Measurements from ENCODE around the gene HSPA14.
A peak's percentile ranks its signal among the peaks of the same experiment; 100 is the strongest.
"Not testable (repeated sequence)": the region's sequence is repeated elsewhere in the genome, so short reads cannot be mapped to it uniquely, and the experiment has no call there.

Gene HSPA14, protein sequence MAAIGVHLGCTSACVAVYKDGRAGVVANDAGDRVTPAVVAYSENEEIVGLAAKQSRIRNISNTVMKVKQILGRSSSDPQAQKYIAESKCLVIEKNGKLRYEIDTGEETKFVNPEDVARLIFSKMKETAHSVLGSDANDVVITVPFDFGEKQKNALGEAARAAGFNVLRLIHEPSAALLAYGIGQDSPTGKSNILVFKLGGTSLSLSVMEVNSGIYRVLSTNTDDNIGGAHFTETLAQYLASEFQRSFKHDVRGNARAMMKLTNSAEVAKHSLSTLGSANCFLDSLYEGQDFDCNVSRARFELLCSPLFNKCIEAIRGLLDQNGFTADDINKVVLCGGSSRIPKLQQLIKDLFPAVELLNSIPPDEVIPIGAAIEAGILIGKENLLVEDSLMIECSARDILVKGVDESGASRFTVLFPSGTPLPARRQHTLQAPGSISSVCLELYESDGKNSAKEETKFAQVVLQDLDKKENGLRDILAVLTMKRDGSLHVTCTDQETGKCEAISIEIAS

DNA sequence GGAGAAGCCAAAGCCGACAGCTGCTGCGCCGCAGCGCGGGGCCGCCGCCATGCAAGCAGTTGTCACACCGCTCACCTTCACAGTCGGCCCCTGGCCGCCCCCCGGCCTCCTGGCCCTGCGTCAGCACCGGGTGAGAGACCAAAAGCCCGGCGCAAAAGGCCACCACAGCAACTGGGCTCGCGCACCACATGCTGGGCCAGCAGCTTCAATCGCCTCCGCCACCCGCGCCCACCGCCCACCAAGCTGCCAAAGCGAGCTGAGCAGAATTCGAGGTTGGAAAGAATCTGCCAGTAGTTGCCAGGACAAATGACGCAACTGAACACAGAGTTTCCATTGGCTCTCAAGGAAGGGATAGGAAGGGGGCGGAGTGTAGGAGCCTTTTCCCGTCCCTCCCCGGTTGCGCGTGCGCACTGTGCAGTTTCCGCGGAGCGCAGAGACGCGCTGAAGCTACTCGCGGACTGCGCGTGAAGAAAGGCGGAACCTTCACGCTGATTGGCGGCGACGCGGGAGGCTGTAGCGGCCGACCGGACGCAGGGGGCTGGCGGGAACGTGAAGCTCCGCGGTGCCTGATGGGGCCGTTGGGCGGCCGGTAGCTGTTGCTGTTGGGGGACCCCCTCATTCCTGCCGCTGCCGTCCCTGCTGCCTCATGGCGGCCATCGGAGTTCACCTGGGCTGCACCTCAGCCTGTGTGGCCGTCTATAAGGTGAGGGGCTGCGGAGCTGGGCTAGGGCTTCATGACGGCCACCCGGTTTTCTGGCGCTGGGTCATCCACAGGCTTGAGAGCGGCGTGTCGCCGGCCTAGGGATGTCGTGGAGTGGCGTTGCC is at the start of gene HSPA14, which contains the start of the genes CDNF and MSANTD7:
TSS of gene HSPA14 (plus strand) at position 550 of the 825 bp plus-strand sequence. CDS start at position 647, 97 bp downstream.
TSS of gene CDNF (minus strand) at position 281 of the 825 bp plus-strand sequence. CDS start at position 190, 91 bp downstream.
TSS of gene MSANTD7 (plus strand) at position 550 of the 825 bp plus-strand sequence. CDS start 3,979 bp downstream, outside the sequence.
- DNase-seq (ENCODE audit: extremely low read depth in 1 of 2, low read depth in 1 of 2), result peak; percentile 99

DNA sequence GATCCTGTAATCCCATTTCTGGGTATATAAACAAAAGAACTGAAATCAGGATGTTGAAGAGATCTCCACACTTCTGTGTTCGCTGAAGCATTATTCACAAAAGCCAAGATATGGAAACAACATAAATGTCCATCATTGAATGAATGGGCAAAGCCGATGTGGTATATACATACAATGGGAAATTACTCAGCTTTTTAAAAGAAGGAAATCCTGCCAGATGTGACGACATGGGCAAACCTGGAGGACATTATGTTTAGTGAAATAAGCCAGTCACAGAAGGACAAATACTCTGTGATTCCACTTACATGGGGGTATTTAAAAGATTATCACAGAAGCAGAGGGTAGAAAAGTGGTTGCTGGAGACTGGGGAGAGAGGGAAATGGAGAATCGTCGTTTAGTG is 39.5 kb upstream of the HSPA14 start:
- DNase-seq (ENCODE audit: extremely low read depth in 1 of 2, low read depth in 1 of 2), result no peak

DNA sequence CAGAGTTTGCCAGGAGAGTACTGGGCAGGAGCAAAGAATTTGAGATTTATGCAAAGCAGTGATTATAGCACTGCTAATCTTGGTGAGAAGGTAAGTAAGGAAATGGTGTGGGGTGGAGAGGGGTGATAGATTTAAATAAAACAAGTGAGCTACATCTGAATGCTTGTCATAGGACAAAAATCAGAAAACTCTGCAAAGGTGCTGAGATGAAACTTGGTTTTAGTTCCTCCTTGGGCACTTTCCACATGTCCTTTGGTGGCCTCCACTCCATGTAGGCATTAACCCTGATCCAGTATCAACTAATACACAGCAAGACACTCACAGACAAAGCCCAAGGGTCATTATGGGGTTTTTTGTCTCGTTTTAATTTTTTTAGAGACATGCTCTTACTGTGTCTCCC is 37.7 kb upstream of the HSPA14 start:
- no peak for DNase-seq (ENCODE audit: extremely low read depth in 1 of 2, low read depth in 1 of 2)

DNA sequence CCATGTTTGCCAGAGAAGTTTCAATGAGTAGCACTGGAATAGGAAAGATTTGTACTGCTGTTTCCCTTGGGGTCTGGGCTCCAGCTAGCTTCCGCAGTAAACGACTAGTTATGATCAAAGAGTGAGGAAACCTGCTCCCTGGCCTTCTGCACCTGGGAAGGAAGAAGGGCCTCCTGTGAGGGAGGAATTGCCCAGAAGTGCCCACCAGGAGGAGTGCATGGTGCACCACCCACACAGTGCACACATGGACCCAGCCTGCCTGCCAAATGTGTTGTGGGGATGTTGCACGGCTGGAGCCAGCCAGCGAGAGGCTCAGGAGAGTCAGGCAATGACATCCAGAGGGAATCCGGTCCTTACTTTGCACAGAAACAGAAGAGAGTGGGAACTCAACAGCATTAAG is 36.4 kb upstream of the HSPA14 start:
- no peak for DNase-seq (ENCODE audit: extremely low read depth in 1 of 2, low read depth in 1 of 2)

DNA sequence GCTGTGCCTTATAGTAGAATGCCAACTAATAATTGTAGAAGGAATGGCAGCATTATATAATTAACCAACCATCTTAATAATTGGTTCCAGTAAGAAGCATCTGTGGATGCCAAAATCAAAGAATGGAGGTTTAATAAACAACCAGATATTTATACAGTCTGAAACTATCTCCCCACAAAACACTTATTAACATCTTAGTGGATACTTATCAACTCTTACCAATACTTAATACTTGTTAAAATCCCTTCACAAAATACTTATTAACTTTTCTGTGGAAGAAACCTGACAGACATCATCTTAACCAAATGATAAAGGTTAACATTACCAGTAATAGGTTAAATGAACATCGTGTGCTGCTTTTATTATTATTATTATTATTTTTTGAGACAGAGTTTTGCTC is 34.3 kb upstream of the HSPA14 start:
- DNase-seq (ENCODE audit: extremely low read depth in 1 of 2, low read depth in 1 of 2), result no peak

DNA sequence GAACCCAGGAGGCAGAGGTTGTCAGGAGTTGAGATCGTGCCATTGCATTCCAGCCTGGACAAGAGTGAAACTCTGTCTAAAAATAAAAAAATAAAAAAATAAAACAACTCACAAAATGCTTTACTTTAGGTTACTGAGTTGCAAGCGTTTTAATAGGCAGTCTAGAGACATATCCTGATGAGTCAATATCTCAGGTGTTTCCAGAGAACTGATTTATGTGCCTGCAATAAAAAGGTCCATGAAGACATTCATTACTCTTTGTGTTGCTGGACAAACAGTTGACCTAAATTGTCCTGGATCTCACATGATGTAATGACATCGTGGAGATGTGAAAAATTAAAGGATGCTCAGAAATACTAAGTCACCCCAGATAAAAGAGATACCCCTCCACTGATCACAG is 31.8 kb upstream of the HSPA14 start:
- DNase-seq (ENCODE audit: extremely low read depth in 1 of 2, low read depth in 1 of 2), result no peak

DNA sequence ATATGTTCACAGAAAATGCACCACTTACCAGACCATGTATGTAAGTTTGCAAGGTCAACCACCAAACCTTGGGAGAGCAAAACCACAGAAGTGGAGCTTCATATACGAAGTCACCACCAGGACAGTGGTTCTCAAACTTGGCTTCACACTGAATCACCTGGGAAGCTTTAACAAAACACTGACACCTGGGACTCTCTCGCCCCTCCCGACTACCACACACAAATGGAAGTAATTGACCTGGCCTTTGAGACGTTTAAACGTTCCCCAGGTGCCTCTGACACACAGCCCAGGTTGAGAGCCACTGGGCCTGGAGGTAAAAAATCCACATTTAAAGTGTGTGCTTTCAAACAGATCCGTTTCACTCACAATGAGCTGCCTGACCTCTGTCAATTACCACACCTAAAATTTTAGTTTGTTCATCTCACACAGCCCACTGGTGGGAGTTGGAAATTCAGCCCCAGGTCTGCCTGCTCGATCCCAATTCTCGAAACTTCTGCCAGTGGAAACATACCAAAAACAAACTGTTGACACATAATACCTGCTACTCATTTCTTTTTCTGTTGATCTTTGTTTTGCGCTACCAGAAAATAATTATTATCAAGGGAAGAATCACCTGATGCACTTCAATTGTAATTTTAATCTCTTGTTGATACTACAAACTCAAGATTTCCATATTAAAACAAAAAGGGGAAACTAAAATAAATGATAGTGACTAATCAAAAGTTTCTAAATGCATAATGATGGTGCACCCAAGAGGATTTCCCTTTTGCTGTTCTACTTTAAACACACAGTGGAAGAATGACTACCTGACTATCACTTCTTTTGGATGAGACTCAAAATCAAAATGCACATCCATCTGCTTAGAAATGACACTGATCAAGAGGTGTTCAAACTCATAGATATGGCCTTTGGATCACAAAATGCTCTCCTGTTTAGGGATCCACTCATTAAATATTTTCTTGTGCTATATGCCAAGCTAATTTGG is 26.8 kb upstream of the HSPA14 start:
- DNase-seq (ENCODE audit: extremely low read depth in 1 of 2, low read depth in 1 of 2), result no peak

DNA sequence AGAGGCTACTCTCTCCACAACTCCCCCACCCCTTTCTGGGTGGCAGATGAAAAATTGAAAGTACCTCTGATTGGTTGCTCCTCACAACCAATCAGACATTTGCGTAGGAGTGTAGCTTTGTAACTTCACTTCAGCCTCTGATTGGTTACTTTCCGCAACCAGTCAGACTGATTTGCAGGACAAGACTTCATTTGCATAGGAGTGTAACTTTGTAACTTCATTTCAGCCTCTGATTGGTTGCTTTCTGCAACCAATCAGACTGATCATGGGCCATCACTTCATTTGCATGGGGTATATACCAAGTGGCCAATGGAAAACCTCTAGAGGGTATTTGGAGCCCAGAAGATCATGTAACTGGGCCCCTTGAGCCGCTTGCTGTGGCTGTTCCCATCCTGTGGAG is 25.8 kb upstream of the HSPA14 start:
- DNase-seq (ENCODE audit: extremely low read depth in 1 of 2, low read depth in 1 of 2), result no peak

DNA sequence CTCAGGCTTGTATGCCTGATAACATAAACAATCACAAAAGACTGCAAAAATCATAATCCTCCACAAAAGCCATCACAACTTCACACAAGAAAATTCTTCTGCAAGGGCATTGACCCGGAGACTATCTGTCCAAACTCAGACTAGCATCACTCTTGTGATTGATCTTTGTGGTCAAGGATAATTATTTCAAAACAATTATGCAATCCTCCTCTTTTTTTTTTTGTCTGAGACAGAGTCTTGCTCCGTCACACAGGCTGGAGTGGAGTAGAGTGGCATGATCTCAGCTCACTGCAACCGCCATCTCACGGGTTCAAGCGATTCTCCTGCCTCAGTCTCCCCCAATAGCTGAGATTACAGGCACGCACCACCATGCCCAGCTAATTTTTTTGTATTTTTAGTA is 22.4 kb upstream of the HSPA14 start:
- no peak for DNase-seq (ENCODE audit: extremely low read depth in 1 of 2, low read depth in 1 of 2)

DNA sequence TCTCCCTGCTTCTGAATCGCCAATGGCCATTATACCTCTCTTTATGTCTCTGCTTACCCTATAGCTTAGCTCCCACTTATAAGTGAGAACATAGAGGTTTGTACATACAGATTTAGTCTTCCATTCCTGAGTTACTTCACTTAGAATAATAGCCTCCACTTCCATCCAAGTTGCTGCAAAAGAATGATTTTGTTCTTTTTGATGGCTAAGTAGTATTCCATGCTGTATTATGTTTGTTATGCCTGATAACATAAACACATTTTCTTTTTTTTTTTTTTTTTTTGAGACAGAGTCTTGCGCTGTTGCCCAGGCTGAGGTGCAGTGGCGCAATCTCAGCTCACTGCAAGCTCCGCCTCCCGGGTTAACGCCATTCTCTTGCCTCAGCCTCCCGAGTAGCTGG is 21.4 kb upstream of the HSPA14 start:
- DNase-seq (ENCODE audit: extremely low read depth in 1 of 2, low read depth in 1 of 2), result not testable (repeated sequence)

DNA sequence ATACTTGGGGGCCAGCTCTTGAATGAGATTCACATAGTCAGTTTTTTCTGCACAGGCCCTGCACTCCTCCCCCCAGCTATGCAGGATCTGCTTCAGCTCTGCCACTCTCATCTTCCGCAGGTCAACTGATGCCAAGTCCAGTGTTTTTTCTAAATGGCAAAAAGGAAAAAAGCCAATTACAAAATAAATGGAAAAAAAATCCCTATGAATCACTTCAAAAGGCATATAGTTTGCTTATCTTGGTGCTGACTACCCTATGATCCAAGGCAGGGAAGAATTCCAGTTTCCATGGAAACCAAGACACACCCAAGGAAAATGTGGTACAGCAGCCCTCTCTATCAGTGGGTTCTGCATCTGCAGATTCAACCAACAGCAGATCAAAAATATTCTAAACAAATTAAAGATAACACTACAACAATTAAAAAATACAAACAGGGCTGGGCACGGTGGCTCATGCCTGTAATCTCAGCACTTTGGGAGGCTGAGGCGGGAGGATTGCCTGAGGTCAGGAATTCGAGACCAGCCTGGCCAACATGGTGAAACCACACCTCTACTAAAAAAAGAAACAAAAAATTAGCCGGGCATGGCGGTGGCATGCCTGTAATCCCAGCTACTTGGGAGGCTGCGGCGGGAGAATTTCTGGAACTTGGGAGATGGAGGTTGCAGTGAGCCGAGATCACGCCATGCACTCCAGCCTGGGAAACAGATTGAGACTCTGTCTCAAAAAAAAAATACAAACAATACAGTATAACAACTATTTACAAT is 17.9 kb upstream of the HSPA14 start:
- DNase-seq (ENCODE audit: extremely low read depth in 1 of 2, low read depth in 1 of 2), result no peak

DNA sequence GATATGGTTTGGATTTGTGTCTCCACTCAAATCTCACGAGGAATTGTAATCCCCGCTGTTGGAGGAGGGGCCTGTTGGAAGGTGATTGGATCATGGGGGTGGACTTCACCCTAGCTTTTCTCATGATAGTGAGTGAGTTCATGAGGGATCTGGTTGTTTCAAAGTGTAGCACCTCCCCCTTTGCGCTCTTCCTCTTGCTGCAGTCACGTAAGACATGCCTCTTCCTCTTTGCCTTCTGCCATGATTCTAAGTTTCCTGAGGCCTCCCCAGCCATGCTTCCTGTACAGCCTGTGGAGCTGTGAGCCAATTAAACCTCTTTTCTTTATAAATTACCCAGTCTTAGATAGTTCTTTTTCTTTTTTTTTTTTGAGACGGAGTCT is 17.3 kb upstream of the HSPA14 start:
- DNase-seq (ENCODE audit: extremely low read depth in 1 of 2, low read depth in 1 of 2), result no peak

DNA sequence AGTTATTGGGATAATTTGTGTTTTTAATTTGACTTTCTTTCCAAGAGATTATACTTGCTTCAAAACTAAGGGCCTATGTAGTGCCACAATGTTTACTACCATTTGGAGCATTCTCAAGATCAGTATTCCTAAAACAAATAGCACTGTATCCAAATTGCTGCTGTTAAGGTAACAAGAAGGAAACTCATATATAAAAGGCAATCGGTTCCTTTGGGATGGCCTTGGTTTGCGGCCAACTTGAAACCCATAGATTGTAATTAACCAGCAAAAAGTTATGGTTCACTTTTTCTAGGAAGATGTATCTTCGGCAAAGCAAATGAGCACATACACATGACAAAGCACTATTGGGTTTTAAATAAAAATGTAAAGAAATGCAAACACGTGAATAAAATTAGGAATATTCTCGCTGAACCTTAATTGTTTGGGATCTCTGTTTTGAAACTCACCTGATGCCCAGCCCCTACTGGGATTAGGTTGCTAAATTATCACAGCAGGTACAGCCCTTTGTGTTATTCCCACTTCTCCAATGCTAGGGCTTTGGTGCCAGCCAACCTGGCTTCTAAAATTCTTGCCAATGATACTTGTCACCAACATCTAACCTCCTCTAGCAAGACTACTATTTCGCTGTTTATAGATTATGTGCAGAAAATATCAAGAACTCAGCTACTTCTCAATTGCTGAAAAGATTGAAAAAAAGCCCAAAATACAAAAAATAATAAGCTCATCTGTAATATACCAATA is 16.3 kb upstream of the HSPA14 start:
- DNase-seq (ENCODE audit: extremely low read depth in 1 of 2, low read depth in 1 of 2), result no peak

DNA sequence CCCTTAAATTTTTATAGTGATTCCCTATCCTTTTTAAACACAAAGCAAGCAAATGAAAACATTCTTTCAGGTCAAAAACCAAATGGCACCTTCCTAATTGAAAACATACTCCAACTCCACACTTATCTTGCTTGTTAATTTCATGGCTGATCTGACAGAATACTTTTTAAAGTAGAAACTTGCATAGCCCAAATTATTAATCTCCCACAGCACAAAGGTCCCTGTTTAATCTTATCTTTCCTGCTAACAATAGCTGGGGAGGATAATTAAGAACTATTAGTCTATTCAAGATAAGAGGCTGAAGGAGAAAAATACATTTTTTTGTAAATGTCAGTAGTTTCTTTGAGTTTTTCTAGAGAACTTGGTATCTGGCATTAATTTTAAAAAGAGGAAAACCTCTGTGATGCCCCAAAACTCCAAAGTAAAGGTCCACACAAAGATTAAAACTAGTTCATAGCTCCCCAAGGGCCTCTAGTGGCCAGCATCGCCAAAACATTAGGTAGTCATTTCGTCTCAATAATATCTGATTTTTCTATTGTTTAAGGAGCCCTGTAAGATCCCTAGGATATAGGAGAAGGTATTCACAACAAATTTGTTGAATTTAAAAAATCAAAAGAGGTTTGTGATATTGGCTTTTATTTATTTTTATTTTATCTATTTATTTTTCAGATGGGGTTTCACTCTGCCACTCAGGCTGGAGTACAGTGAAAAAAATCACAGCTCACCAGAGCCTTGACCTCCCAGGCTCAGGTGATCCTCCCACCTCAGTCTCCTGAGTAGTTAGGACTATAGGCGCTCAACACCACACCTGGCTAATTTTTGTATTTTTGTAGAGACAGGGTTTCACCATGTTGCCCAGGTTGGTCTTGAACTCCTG is 15.0 kb upstream of the HSPA14 start:
- DNase-seq (ENCODE audit: extremely low read depth in 1 of 2, low read depth in 1 of 2), result peak in 1 of 2 donors; percentile 17

DNA sequence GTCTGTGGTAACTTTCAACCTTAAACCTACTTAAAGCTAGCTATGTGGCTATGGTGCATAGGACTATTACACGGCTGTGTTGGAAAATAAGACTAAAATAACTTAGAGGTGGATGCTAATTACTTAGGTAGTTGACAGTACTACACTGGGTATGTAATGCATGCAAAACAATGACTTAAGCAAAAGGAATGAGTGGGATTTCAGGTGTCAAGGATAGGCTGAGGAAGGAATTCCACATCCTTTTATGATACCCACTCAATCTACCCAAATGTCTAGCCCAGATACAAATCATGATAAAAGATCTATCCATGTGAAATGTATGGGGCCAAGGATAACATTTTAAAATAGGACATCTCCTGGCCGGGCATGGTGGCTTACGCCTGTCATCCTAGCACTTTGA is 14.1 kb upstream of the HSPA14 start:
- no peak for DNase-seq (ENCODE audit: extremely low read depth in 1 of 2, low read depth in 1 of 2)

DNA sequence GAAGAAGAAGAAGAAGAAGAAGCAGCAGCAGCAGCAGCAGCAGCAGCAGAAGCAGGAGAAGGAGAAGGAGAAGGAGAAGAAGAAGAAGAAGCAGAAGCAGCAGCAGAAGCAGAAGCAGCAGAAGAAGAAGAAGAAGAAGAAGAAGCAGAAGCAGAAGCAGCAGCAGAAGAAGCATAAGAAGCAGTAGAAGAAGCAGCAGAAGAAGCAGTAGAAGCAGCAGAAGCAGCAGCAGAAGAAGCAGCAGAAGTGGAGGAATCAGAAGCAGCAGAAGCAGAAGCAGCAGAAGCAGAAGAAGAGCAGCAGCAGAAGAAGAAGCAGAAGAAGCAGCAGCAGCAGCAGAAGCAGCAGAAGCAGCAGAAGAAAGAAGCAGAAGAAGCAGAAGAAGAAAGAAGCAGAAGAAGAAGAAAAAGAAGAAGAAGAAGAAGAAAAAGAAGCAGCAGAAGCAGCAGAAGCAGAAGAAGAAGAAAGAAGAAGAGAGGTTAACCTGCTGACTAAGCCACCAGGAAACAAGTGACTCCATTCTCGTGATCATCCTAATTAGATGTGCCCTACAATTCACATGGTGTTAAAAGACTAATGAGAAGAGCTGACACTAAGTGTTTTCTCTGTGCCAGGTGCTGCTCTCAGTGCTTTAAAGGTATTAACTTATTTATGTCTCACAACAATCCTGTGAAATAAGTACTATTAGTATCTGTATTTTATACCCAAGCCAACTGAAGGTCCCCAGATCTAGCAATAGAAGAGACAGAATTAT is 11.9 kb upstream of the HSPA14 start:
- no peak for DNase-seq (ENCODE audit: extremely low read depth in 1 of 2, low read depth in 1 of 2)

DNA sequence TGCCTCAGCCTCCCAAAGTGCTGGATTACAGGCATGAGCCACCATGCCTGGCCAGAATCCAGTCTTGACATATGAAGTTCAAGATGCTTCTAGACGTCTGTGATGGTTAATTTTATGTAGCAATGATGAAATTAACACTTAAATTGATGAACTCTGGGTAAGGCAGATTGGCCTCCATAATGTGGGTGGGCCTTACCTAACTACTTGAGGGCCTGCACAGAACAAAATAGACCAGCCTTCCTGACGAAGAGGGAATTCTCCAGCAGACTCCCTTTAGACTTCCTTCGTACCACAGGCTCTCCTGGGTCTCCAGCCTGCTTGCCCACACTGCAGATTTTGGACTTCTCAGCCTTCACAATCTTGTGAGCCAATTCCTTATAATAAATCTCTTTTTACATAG is 5.0 kb upstream of the HSPA14 start:
- DNase-seq (ENCODE audit: extremely low read depth in 1 of 2, low read depth in 1 of 2), result no peak

Measured in activated CD8-positive, alpha-beta memory T cell treated with anti-CD3 and anti-CD28 coated beads for 1 hour (primary cell).